T-cell (primary cell): ENCODE measurements around the gene SORT1. TPM values are rescaled to one million over a fixed set of nuclear protein-coding genes. Genes with fewer than 3 reads are reported as not detected.

Experiments used
- ATAC-seq, 4 experiments: fragments of 200-7000 bp in 3 of 4; fragments of 150-1000 bp in 1 of 4; cut with Tn5 transposase; replicated peaks in 1 of 4; 1 replicate in 3 of 4; 2 replicates in 1 of 4; pipeline ENCODE4 v1.10.0; 2021; ENCODE audit warnings: moderate library complexity in 3 of 4, mild to moderate bottlenecking in 2 of 4, moderate number of reproducible peaks in 1 of 4
- CTCF ChIA-PET, 2 donors: fragments of 300-600 bp; sonication (Branson Sonifier 250); formaldehyde crosslinking; loops; one replicate each; lab custom pipeline; 2022; ENCODE audit warnings: antibody characterized with exemption in 2 of 2; lab: Charles Lee
- POLR2A ChIA-PET, 2 donors: fragments of 300-600 bp; sonication (Branson Sonifier 250); formaldehyde crosslinking; loops; one replicate each; lab custom pipeline; 2022; ENCODE audit warnings: antibody characterized with exemption in 2 of 2; lab: Charles Lee
- DNase-seq, 35 experiments: peaks; one replicate each; pipeline versions ENCODE4 v3.0.0 to v3.0.0-alpha.2; 2013 to 2023
- H3K27ac ChIP-seq: one replicate; pipeline ENCODE4 v1.5.1; 2013; ENCODE audit warnings: low read length
- H3K27me3 ChIP-seq, 2 experiments: replicated peaks in 1 of 2; 1 replicate in 1 of 2; 2 replicates in 1 of 2; pipeline versions ENCODE4 v1.6.1 to v1.7.0; 2013; ENCODE audit warnings: low read length in 1 of 2, mixed read lengths in 1 of 2; ENCODE audit not compliant: control insufficient read depth in 2 of 2, insufficient read depth in 2 of 2; ENCODE audit errors: extremely low read depth in 1 of 2
- H3K36me3 ChIP-seq, 2 donors: 1 replicate in 1 of 2; 2 replicates in 1 of 2; pipeline versions ENCODE4 v1.6.1 to v1.7.0; 2013; ENCODE audit warnings: low read length in 1 of 2; ENCODE audit not compliant: control insufficient read depth in 2 of 2, insufficient read depth in 1 of 2; ENCODE audit errors: extremely low read depth in 1 of 2
- H3K4me1 ChIP-seq, 2 experiments: 1 replicate in 1 of 2; 2 replicates in 1 of 2; pipeline versions ENCODE4 v1.6.1 to v1.7.0; 2013; ENCODE audit warnings: low read length in 2 of 2, mixed read lengths in 1 of 2; ENCODE audit not compliant: insufficient read depth in 2 of 2, control insufficient read depth in 1 of 2; ENCODE audit errors: extremely low read depth in 1 of 2
- H3K4me3 ChIP-seq, 2 donors: 1 replicate in 1 of 2; 2 replicates in 1 of 2; pipeline versions ENCODE4 v1.5.1 to v1.7.0; 2013; ENCODE audit warnings: mild to moderate bottlenecking in 2 of 2, low read length in 1 of 2, moderate library complexity in 1 of 2; ENCODE audit not compliant: control insufficient read depth in 1 of 2; ENCODE audit errors: extremely low read depth in 1 of 2
- H3K9me3 ChIP-seq: 2 replicates; pipeline ENCODE4 v1.7.0; 2013
- H3K27ac Mint-ChIP-seq, 2 donors: one replicate each; pipeline ENCODE4 v1.8.0; 2020 to 2021; ENCODE audit warnings: mild to moderate bottlenecking in 2 of 2, mixed read lengths in 2 of 2
- H3K27me3 Mint-ChIP-seq, 2 donors: one replicate each; pipeline ENCODE4 v1.8.0; 2021 to 2022; ENCODE audit warnings: mixed read lengths in 2 of 2
- H3K36me3 Mint-ChIP-seq: one replicate; pipeline ENCODE4 v1.8.0; 2021; ENCODE audit warnings: mixed read lengths
- H3K4me1 Mint-ChIP-seq, 3 donors: one replicate each; pipeline ENCODE4 v1.8.0; 2020 to 2022; ENCODE audit warnings: mixed read lengths in 3 of 3, mild to moderate bottlenecking in 1 of 3
- H3K4me3 Mint-ChIP-seq, 3 donors: one replicate each; pipeline ENCODE4 v1.8.0; 2020 to 2022; ENCODE audit warnings: mild to moderate bottlenecking in 3 of 3, mixed read lengths in 3 of 3, moderate library complexity in 3 of 3
- H3K9me3 Mint-ChIP-seq, 3 donors: one replicate each; pipeline ENCODE4 v1.8.0; 2020 to 2022; ENCODE audit warnings: mixed read lengths in 3 of 3
- WGBS: methylation state at CpG from one replicate; pipeline ENCODE4 v1.1.5; 2013; ENCODE audit warnings: missing lambda C conversion rate; ENCODE audit not compliant: insufficient coverage; 5-methylcytosine and 5-hydroxymethylcytosine counted together
- total RNA-seq, 35 experiments: library from RNA in 6 of 35; stranded (reverse) in 6 of 35; fragments of 120-200 nt in 1 of 35; gene quantifications; one replicate each; pipeline versions ENCODE4 v1.2.1 to v1.2.4 and lab custom pipeline; 2013 to 2026

The SORT1 gene
- total RNA-seq, 5 donors from 2014 or later (not counting 1 experiment from before 2014, with no cell fraction given) = 0.82 to 2.9 (median 1.5) TPM

DNA sequence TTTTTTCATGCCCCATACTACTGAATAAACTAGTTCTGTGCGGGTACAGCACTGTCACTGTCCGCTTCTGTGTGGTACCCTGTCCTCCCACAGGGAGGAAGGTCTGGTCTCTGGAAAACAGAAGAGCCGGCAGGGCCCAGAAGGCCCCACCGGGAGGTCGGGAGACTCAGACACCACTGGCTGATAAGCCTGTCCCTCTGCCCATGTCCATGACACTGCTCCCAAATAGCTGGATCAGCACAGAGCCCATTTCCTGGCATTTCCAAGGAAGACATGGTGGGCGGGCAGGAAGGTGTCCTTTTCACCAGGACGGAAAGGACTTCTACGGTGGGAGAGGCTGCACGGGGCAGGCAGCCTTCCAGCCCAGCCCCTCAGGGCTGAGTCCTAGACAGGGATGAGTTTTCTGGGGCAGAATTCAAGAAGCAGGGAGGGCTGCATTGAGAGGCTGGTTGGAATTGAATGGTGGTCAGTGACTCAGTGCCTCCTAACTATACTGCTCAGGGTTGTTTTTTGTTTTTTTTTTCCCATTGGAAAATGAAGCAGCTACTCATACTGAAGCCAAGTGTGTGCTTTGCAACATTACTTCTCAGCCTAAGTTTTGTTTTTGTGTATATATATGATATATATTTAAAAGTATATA is 121.9 kb downstream of the SORT1 start:
- no peak overlapping the region for H3K4me3 Mint-ChIP-seq
- CTCF ChIA-PET = interaction anchor here (0.5 to 3.8 kb wide), 9 partner anchors 12 to 257 kb away, joined by 3 to 40 read pairs (median 6); partner anchors contain the start of gene SORT1 (in 1 of the 2)

GRCh38 chr1:109274533-109275476 is 122.9 kb downstream of the SORT1 start:
- ATAC-seq = no peak
- H3K27me3 ChIP-seq = peaks cover 0 to 7% of the 10 kb centered on the region in 2 experiments
- H3K27ac ChIP-seq = no peak overlapping the region
- 85% methylated on average over 16 of the region's 24 CpGs for WGBS
- peaks cover 0 to 5% of the 10 kb centered on the region in 2 experiments for H3K4me1 ChIP-seq
- no peak overlapping the region for H3K4me3 ChIP-seq
- Mint-ChIP-seq H3K4me3 (no peak overlapping the region), H3K36me3 (no peaks in the 10 kb centered on the region), H3K27ac (no peak overlapping the region), H3K9me3 (no peaks in the 10 kb centered on the region), H3K4me1 (peaks cover 4 to 6% (median 5%) of the 10 kb centered on the region in 3 donors), H3K27me3 (peaks cover 0 to 3% of the 10 kb centered on the region in 2 donors)
- H3K9me3 ChIP-seq = no peaks in the 10 kb centered on the region
- H3K36me3 ChIP-seq = peaks cover 0 to 6% of the 10 kb centered on the region in 2 donors
- no peak for DNase-seq
- POLR2A ChIA-PET = no interaction called here
- CTCF ChIA-PET = no interaction called here

More for the DNA sequence above, 121.9 kb downstream of the SORT1 start:
- peaks cover 0 to 3% of the 10 kb centered on the region in 2 donors for H3K27me3 Mint-ChIP-seq
- Histone ChIP-seq H3K4me1 (peaks cover 0 to 5% of the 10 kb centered on the region in 2 experiments), H3K27ac (no peak overlapping the region), H3K9me3 (no peaks in the 10 kb centered on the region), H3K4me3 (no peak overlapping the region), H3K36me3 (no peaks in the 10 kb centered on the region), H3K27me3 (peaks cover 0 to 7% of the 10 kb centered on the region in 2 experiments)
- WGBS = 94% methylated on average over 7 of the region's 9 CpGs
- no peaks in the 10 kb centered on the region for H3K9me3 Mint-ChIP-seq
- no peak for DNase-seq
- no peak for ATAC-seq
- H3K27ac Mint-ChIP-seq = no peak overlapping the region
- peaks cover 4 to 6% (median 5%) of the 10 kb centered on the region in 3 donors for H3K4me1 Mint-ChIP-seq
- H3K36me3 Mint-ChIP-seq = no peaks in the 10 kb centered on the region
- POLR2A ChIA-PET = no interaction called here

DNA sequence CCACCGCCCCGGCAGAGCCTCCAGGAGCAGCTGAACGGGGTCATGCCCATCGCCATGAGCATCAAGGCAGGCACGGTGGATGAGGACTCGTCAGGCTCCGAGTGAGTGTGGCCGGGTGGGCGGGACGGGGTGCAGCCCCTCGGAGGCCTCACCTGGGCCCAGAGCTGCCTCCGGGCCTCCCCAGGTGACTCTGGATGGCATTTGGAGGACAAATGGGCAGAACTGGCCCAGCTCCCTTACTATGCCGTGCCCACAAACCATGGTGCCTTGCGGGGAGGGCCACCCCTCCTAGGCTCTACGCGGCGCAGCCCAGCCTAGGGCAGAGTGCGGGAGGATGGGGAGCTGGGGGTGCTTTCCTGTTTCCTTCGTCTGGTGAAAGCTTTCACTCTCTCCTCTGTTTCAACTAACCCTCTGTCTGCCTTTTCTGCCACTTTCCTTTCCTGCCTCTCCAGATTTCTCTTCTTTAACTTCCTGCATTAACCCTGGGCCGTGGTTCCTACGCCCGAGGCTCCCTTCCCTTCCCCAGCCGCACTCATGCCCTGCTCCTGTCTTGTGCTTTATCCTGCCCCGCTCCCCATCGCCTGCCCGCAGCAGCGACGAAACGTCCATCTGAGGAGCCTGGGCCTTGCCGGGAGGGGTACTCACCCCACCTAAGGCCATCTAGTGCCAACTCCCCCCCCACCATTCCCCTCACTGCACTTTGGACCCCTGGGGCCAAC is 124.0 kb downstream of the SORT1 start:
- Histone ChIP-seq H3K36me3 (peaks cover 0 to 6% of the 10 kb centered on the region in 2 donors), H3K27me3 (peaks cover 0 to 7% of the 10 kb centered on the region in 2 experiments), H3K4me3 (no peak overlapping the region), H3K9me3 (no peaks in the 10 kb centered on the region), H3K27ac (no peak overlapping the region), H3K4me1 (peaks cover 0 to 5% of the 10 kb centered on the region in 2 experiments)
- Mint-ChIP-seq H3K4me1 (peaks cover 4 to 6% (median 5%) of the 10 kb centered on the region in 3 donors), H3K4me3 (peak overlapping the region in 1 of 3 donors; percentile 22), H3K9me3 (no peaks in the 10 kb centered on the region), H3K36me3 (no peaks in the 10 kb centered on the region), H3K27me3 (peaks cover 0 to 3% of the 10 kb centered on the region in 2 donors), H3K27ac (no peak overlapping the region)
- 71% methylated on average over 20 of the region's 30 CpGs for WGBS
- ChIA-PET POLR2A (no interaction called here), CTCF (no interaction called here)
- ATAC-seq = no peak
- DNase-seq = no peak

GRCh38 chr1:109272831-109273547 is 124.7 kb downstream of the SORT1 start:
- no peaks in the 10 kb centered on the region for H3K9me3 ChIP-seq
- ATAC-seq (no peak), DNase-seq (no peak)
- H3K4me1 Mint-ChIP-seq = peaks cover 4 to 6% (median 5%) of the 10 kb centered on the region in 3 donors
- peaks cover 0 to 10% of the 10 kb centered on the region in 2 donors for H3K36me3 ChIP-seq
- peaks cover 0 to 3% of the 10 kb centered on the region in 2 donors for H3K27me3 Mint-ChIP-seq
- POLR2A ChIA-PET = no interaction called here
- no peak overlapping the region for H3K27ac ChIP-seq
- H3K36me3 Mint-ChIP-seq = peaks cover 2% of the 10 kb centered on the region
- H3K4me3 Mint-ChIP-seq = no peak overlapping the region
- peaks cover 0 to 7% of the 10 kb centered on the region in 2 experiments for H3K27me3 ChIP-seq
- CTCF ChIA-PET = interaction anchor here in 1 of 2 donors (0.5 kb wide), 1 partner anchor 155 kb away, joined by 4 read pairs; no protein-coding TSS in a partner anchor
- H3K27ac Mint-ChIP-seq = no peak overlapping the region
- H3K9me3 Mint-ChIP-seq = no peaks in the 10 kb centered on the region
- no peak overlapping the region for H3K4me3 ChIP-seq
- 90% methylated on average over 12 of the region's 16 CpGs for WGBS
- H3K4me1 ChIP-seq = peaks cover 0 to 5% of the 10 kb centered on the region in 2 experiments

- 95% methylated on average over 10 of the region's 13 CpGs for WGBS
- no peaks in the 10 kb centered on the region for H3K9me3 Mint-ChIP-seq
Measured at GRCh38 chr1:109272021-109272799, 125.5 kb downstream of the SORT1 start.

More at GRCh38 chr1:109272021-109272799, 125.5 kb downstream of the SORT1 start:
- H3K4me3 ChIP-seq = no peak overlapping the region
- H3K4me1 Mint-ChIP-seq = peaks cover 2 to 5% (median 3%) of the 10 kb centered on the region in 3 donors
- H3K36me3 ChIP-seq = peaks cover 0 to 10% of the 10 kb centered on the region in 2 donors
- POLR2A ChIA-PET = no interaction called here
- H3K4me3 Mint-ChIP-seq = no peak overlapping the region
- H3K36me3 Mint-ChIP-seq = peaks cover 2% of the 10 kb centered on the region
- peaks cover 0 to 7% of the 10 kb centered on the region in 2 experiments for H3K27me3 ChIP-seq
- no peak overlapping the region for H3K27ac ChIP-seq
- no peaks in the 10 kb centered on the region for H3K9me3 ChIP-seq
- CTCF ChIA-PET = no interaction called here
- no peak overlapping the region for H3K27ac Mint-ChIP-seq
- peaks cover 0 to 3% of the 10 kb centered on the region in 2 donors for H3K27me3 Mint-ChIP-seq
- ATAC-seq (no peak), DNase-seq (no peak)
- peaks cover 0 to under 1% of the 10 kb centered on the region in 2 experiments for H3K4me1 ChIP-seq
